ENCODE data around the gene CTDSP1.

The CTDSP1 gene

GRCh38 chr2:218392891-218393462 is 6.7 kb upstream of the CTDSP1 start:
- Mint-ChIP-seq H3K27ac (peak overlapping the region; percentile 51), H3K4me1 (peaks cover 39% of the 10 kb centered on the region), H3K36me3 (no peaks in the 10 kb centered on the region), H3K4me3 (no peak overlapping the region), H3K27me3 (peaks cover 8% of the 10 kb centered on the region), H3K9me3 (no peaks in the 10 kb centered on the region)
- no peak for ATAC-seq

GRCh38 chr2:218393750-218394290 is 5.8 kb upstream of the CTDSP1 start:
- ATAC-seq, result no peak
- no peaks in the 10 kb centered on the region for H3K9me3 Mint-ChIP-seq
- no peak overlapping the region for H3K4me3 Mint-ChIP-seq
- peaks cover 43% of the 10 kb centered on the region for H3K4me1 Mint-ChIP-seq
- H3K27me3 Mint-ChIP-seq, result peaks cover 9% of the 10 kb centered on the region
- H3K36me3 Mint-ChIP-seq, result no peaks in the 10 kb centered on the region
- H3K27ac Mint-ChIP-seq, result peak overlapping the region; percentile 98

GRCh38 chr2:218394298-218395089 is 5.2 kb upstream of the CTDSP1 start:
- peak overlapping the region; percentile 29 for H3K4me3 Mint-ChIP-seq

GRCh38 chr2:218395090-218395444 is 4.6 kb upstream of the CTDSP1 start:
- H3K9me3 Mint-ChIP-seq, result no peaks in the 10 kb centered on the region
- peak overlapping the region; percentile 29 for H3K4me3 Mint-ChIP-seq
- H3K27me3 Mint-ChIP-seq, result peaks cover 9% of the 10 kb centered on the region
- H3K4me1 Mint-ChIP-seq, result peaks cover 47% of the 10 kb centered on the region
- no peaks in the 10 kb centered on the region for H3K36me3 Mint-ChIP-seq
- no peak for ATAC-seq
- peak overlapping the region; percentile 98 for H3K27ac Mint-ChIP-seq

More at GRCh38 chr2:218394298-218395089, 5.2 kb upstream of the CTDSP1 start:
- H3K4me1 Mint-ChIP-seq, result peaks cover 47% of the 10 kb centered on the region
- H3K27me3 Mint-ChIP-seq, result peaks cover 9% of the 10 kb centered on the region
- H3K9me3 Mint-ChIP-seq, result no peaks in the 10 kb centered on the region
- ATAC-seq, result no peak
- peak overlapping the region; percentile 98 for H3K27ac Mint-ChIP-seq
- no peaks in the 10 kb centered on the region for H3K36me3 Mint-ChIP-seq

- peak overlapping the region; percentile 97 for H3K4me3 Mint-ChIP-seq
- peaks cover 9% of the 10 kb centered on the region for H3K27me3 Mint-ChIP-seq
- no peaks in the 10 kb centered on the region for H3K36me3 Mint-ChIP-seq
- ATAC-seq, result no peak
- peaks cover 47% of the 10 kb centered on the region for H3K4me1 Mint-ChIP-seq
- H3K27ac Mint-ChIP-seq, result peak overlapping the region; percentile 98
- H3K9me3 Mint-ChIP-seq, result no peaks in the 10 kb centered on the region
Observed at GRCh38 chr2:218395456-218395825, 4.2 kb upstream of the CTDSP1 start.

- Mint-ChIP-seq H3K4me1 (peaks cover 49% of the 10 kb centered on the region), H3K27me3 (peaks cover 9% of the 10 kb centered on the region), H3K4me3 (peak overlapping the region; percentile 97), H3K36me3 (no peaks in the 10 kb centered on the region), H3K27ac (peak overlapping the region; percentile 98), H3K9me3 (no peaks in the 10 kb centered on the region)
- ATAC-seq, result peak; percentile 86
Observed at GRCh38 chr2:218395826-218396687, 3.6 kb upstream of the CTDSP1 start.

GRCh38 chr2:218396688-218397462 is 2.8 kb upstream of the CTDSP1 start:
- peaks cover 57% of the 10 kb centered on the region for H3K4me1 Mint-ChIP-seq
- peak overlapping the region; percentile 98 for H3K27ac Mint-ChIP-seq
- no peaks in the 10 kb centered on the region for H3K9me3 Mint-ChIP-seq
- H3K36me3 Mint-ChIP-seq, result peaks cover 4% of the 10 kb centered on the region
- peak overlapping the region; percentile 97 for H3K4me3 Mint-ChIP-seq
- H3K27me3 Mint-ChIP-seq, result peaks cover 9% of the 10 kb centered on the region
- ATAC-seq, result no peak

GRCh38 chr2:218397463-218397819 is 2.2 kb upstream of the CTDSP1 start:
- no peak for ATAC-seq
- Mint-ChIP-seq H3K36me3 (peaks cover 9% of the 10 kb centered on the region), H3K4me3 (peak overlapping the region; percentile 97), H3K27me3 (peaks cover 9% of the 10 kb centered on the region), H3K9me3 (no peaks in the 10 kb centered on the region), H3K27ac (peak overlapping the region; percentile 98), H3K4me1 (peaks cover 63% of the 10 kb centered on the region)

- no peak for ATAC-seq
- Mint-ChIP-seq H3K4me1 (peaks cover 68% of the 10 kb centered on the region), H3K9me3 (no peaks in the 10 kb centered on the region), H3K27ac (peak overlapping the region; percentile 98), H3K27me3 (peaks cover 9% of the 10 kb centered on the region), H3K4me3 (peak overlapping the region; percentile 97), H3K36me3 (peaks cover 14% of the 10 kb centered on the region)
Observed at GRCh38 chr2:218397820-218398436, 1.7 kb upstream of the CTDSP1 start.

- Mint-ChIP-seq H3K4me3 (peak overlapping the region; percentile 99), H3K27me3 (peaks cover 9% of the 10 kb centered on the region), H3K4me1 (peaks cover 70% of the 10 kb centered on the region), H3K36me3 (peaks cover 22% of the 10 kb centered on the region), H3K9me3 (no peaks in the 10 kb centered on the region), H3K27ac (peak overlapping the region; percentile 98)
- no peak for ATAC-seq
Observed at GRCh38 chr2:218398437-218399390, 954 bp upstream of the CTDSP1 start.

GRCh38 chr2:218400167-218400929 is 680 bp downstream of the CTDSP1 start:
- Mint-ChIP-seq H3K36me3 (peaks cover 38% of the 10 kb centered on the region), H3K4me1 (peaks cover 80% of the 10 kb centered on the region), H3K27ac (peak overlapping the region; percentile 88), H3K27me3 (peaks cover 9% of the 10 kb centered on the region), H3K9me3 (no peaks in the 10 kb centered on the region), H3K4me3 (peak overlapping the region; percentile 99)
- ATAC-seq, result no peak

- peak overlapping the region; percentile 64 for H3K27ac Mint-ChIP-seq
- H3K27me3 Mint-ChIP-seq, result peaks cover 9% of the 10 kb centered on the region
- peaks cover 79% of the 10 kb centered on the region for H3K4me1 Mint-ChIP-seq
- no peak for ATAC-seq
- peaks cover 39% of the 10 kb centered on the region for H3K36me3 Mint-ChIP-seq
- no peaks in the 10 kb centered on the region for H3K9me3 Mint-ChIP-seq
- H3K4me3 Mint-ChIP-seq, result peak overlapping the region; percentile 99
Observed at GRCh38 chr2:218400930-218401881, 1.5 kb downstream of the CTDSP1 start.

Data from stimulated activated memory B cell treated with anti-CD40 and anti-IgM and Interleukin-4, amounts not matched to agents 10 μg/mL and 1 μg/mL and 100 μg/mL, for 72 hours (primary cell).